ENCODE measurements around the gene CNN2. TPM values are rescaled to one million over a fixed set of nuclear protein-coding genes. Genes with fewer than 3 reads are reported as not detected.

CNN2 gene
- total RNA-seq, 1 donor from 2014 or later = 226 TPM

GRCh38 chr19:1009041-1009980 lies 17.1 kb upstream of the CNN2 start:
- no peak overlapping the region for H3K27ac Mint-ChIP-seq

GRCh38 chr19:1009981-1010538 lies 16.3 kb upstream of the CNN2 start:
- no peak for DNase-seq (ENCODE audit: low spot score, unreplicated experiment)

More at GRCh38 chr19:1009041-1009980, 17.1 kb upstream of the CNN2 start:
- no peaks in the 10 kb centered on the region for H3K4me1 Mint-ChIP-seq (ENCODE audit: low read depth)
- H3K27me3 Mint-ChIP-seq = peaks cover 3% of the 10 kb centered on the region
- DNase-seq (ENCODE audit: low spot score, unreplicated experiment) = no peak
- H3K36me3 Mint-ChIP-seq (ENCODE audit: insufficient read depth) = peaks cover 5% of the 10 kb centered on the region
- H3K4me3 Mint-ChIP-seq (ENCODE audit: low read depth) = no peak overlapping the region
- TF ChIP-seq CTCF (IDR thresholded peaks at IDR 0.05; ENCODE audit: unreplicated experiment) = no peak
- H3K9me3 Mint-ChIP-seq (ENCODE audit: low read depth) = no peaks in the 10 kb centered on the region

GRCh38 chr19:1010586-1011510 lies 15.6 kb upstream of the CNN2 start:
- Mint-ChIP-seq H3K4me3 (ENCODE audit: low read depth) (no peak overlapping the region), H3K4me1 (ENCODE audit: low read depth) (no peaks in the 10 kb centered on the region), H3K27me3 (no peaks in the 10 kb centered on the region), H3K36me3 (ENCODE audit: insufficient read depth) (peaks cover 5% of the 10 kb centered on the region), H3K9me3 (ENCODE audit: low read depth) (no peaks in the 10 kb centered on the region), H3K27ac (no peak overlapping the region)
- TF ChIP-seq CTCF (IDR thresholded peaks at IDR 0.05; ENCODE audit: unreplicated experiment) = no peak
- no peak for DNase-seq (ENCODE audit: low spot score, unreplicated experiment)

More at GRCh38 chr19:1009981-1010538, 16.3 kb upstream of the CNN2 start:
- H3K4me1 Mint-ChIP-seq (ENCODE audit: low read depth) = no peaks in the 10 kb centered on the region
- peaks cover 5% of the 10 kb centered on the region for H3K36me3 Mint-ChIP-seq (ENCODE audit: insufficient read depth)
- H3K27me3 Mint-ChIP-seq = peaks cover 2% of the 10 kb centered on the region
- no peak overlapping the region for H3K4me3 Mint-ChIP-seq (ENCODE audit: low read depth)
- H3K9me3 Mint-ChIP-seq (ENCODE audit: low read depth) = no peaks in the 10 kb centered on the region
- H3K27ac Mint-ChIP-seq = no peak overlapping the region
- no peak for TF ChIP-seq CTCF (IDR thresholded peaks at IDR 0.05; ENCODE audit: unreplicated experiment)

- peaks cover 1% of the 10 kb centered on the region for H3K4me1 Mint-ChIP-seq (ENCODE audit: low read depth)
- no peak overlapping the region for H3K27ac Mint-ChIP-seq
- DNase-seq (ENCODE audit: low spot score, unreplicated experiment) = no peak
- no peaks in the 10 kb centered on the region for H3K27me3 Mint-ChIP-seq
- no peak overlapping the region for H3K4me3 Mint-ChIP-seq (ENCODE audit: low read depth)
- no peak for TF ChIP-seq CTCF (IDR thresholded peaks at IDR 0.05; ENCODE audit: unreplicated experiment)
- H3K36me3 Mint-ChIP-seq (ENCODE audit: insufficient read depth) = peaks cover 2% of the 10 kb centered on the region
- no peaks in the 10 kb centered on the region for H3K9me3 Mint-ChIP-seq (ENCODE audit: low read depth)
Observed at GRCh38 chr19:1011831-1012333, 14.5 kb upstream of the CNN2 start.
